ENCODE results near the gene POLRMT. TPM values are rescaled to one million over a fixed set of nuclear protein-coding genes. Genes with fewer than 3 reads are reported as not detected.
A peak's percentile ranks its signal among the peaks of the same experiment; 100 is the strongest.

POLRMT gene
- total RNA-seq, 1 experiment from 2014 or later: 42.4 TPM

GRCh38 chr19:579842-580155, 53.5 kb downstream of the POLRMT start:
- no peak for DNase-seq (ENCODE audit: low read depth)

- DNase-seq (ENCODE audit: low read depth): no peak
Measured at GRCh38 chr19:579111-579841, 54.1 kb downstream of the POLRMT start.

- no peak for DNase-seq (ENCODE audit: low read depth)
Measured at GRCh38 chr19:577439-578392, 55.6 kb downstream of the POLRMT start.

GRCh38 chr19:576768-577438, 56.4 kb downstream of the POLRMT start:
- no peak for DNase-seq (ENCODE audit: low read depth)

- DNase-seq (ENCODE audit: low read depth): peak; percentile 57
Measured at GRCh38 chr19:575527-576506, 57.5 kb downstream of the POLRMT start.

- DNase-seq (ENCODE audit: low read depth): peak; percentile 37
Measured at GRCh38 chr19:574658-575526, 58.4 kb downstream of the POLRMT start.

GRCh38 chr19:573519-573825, 59.9 kb downstream of the POLRMT start:
- no peak for DNase-seq (ENCODE audit: low read depth)

- DNase-seq (ENCODE audit: low read depth): peak; percentile 65
Measured at GRCh38 chr19:572743-573518, 60.4 kb downstream of the POLRMT start.

GRCh38 chr19:572140-572742, 61.1 kb downstream of the POLRMT start, which contains the start of gene BSG:
TSS of gene BSG (plus strand) at chr19:572596. CDS start at chr19:572635, 39 bp downstream.
- DNase-seq (ENCODE audit: low read depth): peak; percentile 96

- peak; percentile 29 for DNase-seq (ENCODE audit: low read depth)
Measured at GRCh38 chr19:571566-571974, 61.8 kb downstream of the POLRMT start.

GRCh38 chr19:570937-571565, 62.3 kb downstream of the POLRMT start:
- DNase-seq (ENCODE audit: low read depth): no peak

GRCh38 chr19:570251-570686, 63.1 kb downstream of the POLRMT start:
- no peak for DNase-seq (ENCODE audit: low read depth)

GRCh38 chr19:567296-567900, 65.9 kb downstream of the POLRMT start:
- DNase-seq (ENCODE audit: low read depth): no peak

Other genes with a start within 250 kb of the POLRMT start
- gene C2CD4C, start 224.4 kb downstream of the POLRMT start, total RNA-seq (2014; rRNA removed): 0.29 and 0.32 TPM in 2 replicates
- gene SHC2, start 172.5 kb downstream of the POLRMT start, total RNA-seq (2014; rRNA removed): 0.32 and 0.57 TPM in 2 replicates
- gene MADCAM1, start 137.1 kb downstream of the POLRMT start, total RNA-seq (2014; rRNA removed): 0.19 and 0.23 TPM in 2 replicates
- 84.8 and 85.9 TPM in 2 replicates for gene TPGS1, start 126.0 kb downstream of the POLRMT start, total RNA-seq (2014; rRNA removed)
- 64.6 and 69.6 TPM in 2 replicates for gene CDC34, start 101.8 kb downstream of the POLRMT start, total RNA-seq (2014; rRNA removed)
- gene GZMM, start 89.5 kb downstream of the POLRMT start, total RNA-seq (2014; rRNA removed): 1.7 TPM in 1 of 2 replicates, not detected in the other
- 746 and 758 TPM in 2 replicates for gene BSG, start 60.9 kb downstream of the POLRMT start, total RNA-seq (2014; rRNA removed)
- gene HCN2, start 43.7 kb downstream of the POLRMT start, total RNA-seq (2014; rRNA removed): 1.4 and 1.9 TPM in 2 replicates
- not detected in 2 replicates for gene FGF22, start 6.3 kb upstream of the POLRMT start, total RNA-seq (2014; rRNA removed)
- 73.6 and 88.4 TPM in 2 replicates for gene RNF126, start 29.7 kb upstream of the POLRMT start, total RNA-seq (2014; rRNA removed)
- 125 and 217 TPM in 2 replicates for gene FSTL3, start 42.9 kb upstream of the POLRMT start, total RNA-seq (2014; rRNA removed)
- not detected in 2 replicates for gene PRSS57, start 61.9 kb upstream of the POLRMT start, total RNA-seq (2014; rRNA removed)
- gene PALM, start 75.4 kb upstream of the POLRMT start, total RNA-seq (2014; rRNA removed): 2.2 and 2.3 TPM in 2 replicates
- gene MISP, start 117.6 kb upstream of the POLRMT start, total RNA-seq (2014; rRNA removed): 0.46 and 0.58 TPM in 2 replicates
- 425 and 475 TPM in 2 replicates for gene PTBP1, start 163.9 kb upstream of the POLRMT start, total RNA-seq (2014; rRNA removed)
- 0.06 TPM in 1 of 2 replicates, not detected in the other for gene PLPPR3, start 188.4 kb upstream of the POLRMT start, total RNA-seq (2014; rRNA removed)
- gene AZU1, start 194.3 kb upstream of the POLRMT start, total RNA-seq (2014; rRNA removed): not detected in 2 replicates
- gene PRTN3, start 207.5 kb upstream of the POLRMT start, total RNA-seq (2014; rRNA removed): not detected in 2 replicates
- gene ELANE, start 218.8 kb upstream of the POLRMT start, total RNA-seq (2014; rRNA removed): 0.11 TPM in 1 of 2 replicates, not detected in the other
- 0.38 TPM in 1 of 2 replicates, not detected in the other for gene CFD, start 226.1 kb upstream of the POLRMT start, total RNA-seq (2014; rRNA removed)

All from LHCN-M2 (cell line).